ENCODE results near the gene PCDHA3.

GRCh38 chr5:140821375-140822280 is 20.8 kb downstream of the PCDHA3 start, which contains the start of gene PCDHA5:
- no peak for TF ChIP-seq CTCF (conservative IDR thresholded peaks at IDR 0.05)
- no peak for TF ChIP-seq EZH2 (IDR thresholded peaks at IDR 0.05; ENCODE audit: low read depth)
